Mesodermal cell (in vitro differentiated cells): ENCODE measurements around the gene PRDM5.

ENCODE experiments used
- H3K27ac ChIP-seq: 2 replicates; pipeline ENCODE4 v1.7.0; 2013; ENCODE audit warnings: mild to moderate bottlenecking, low read depth, low read length, moderate library complexity; ENCODE audit not compliant: severe bottlenecking
- H3K36me3 ChIP-seq: 2 replicates; pipeline ENCODE4 v1.7.1; 2013; ENCODE audit warnings: mild to moderate bottlenecking, low read length, moderate library complexity; ENCODE audit not compliant: control insufficient read depth, insufficient read depth
- H3K4me1 ChIP-seq: one replicate; pipeline ENCODE4 v1.7.1; 2013; ENCODE audit warnings: mild to moderate bottlenecking, low read length; ENCODE audit not compliant: insufficient read depth, control insufficient read depth, poor library complexity, severe bottlenecking
- H3K4me3 ChIP-seq: 2 replicates; pipeline ENCODE4 v1.7.0; 2013; ENCODE audit warnings: low read length, control low read depth, mild to moderate bottlenecking; ENCODE audit not compliant: insufficient read depth, poor library complexity, severe bottlenecking; ENCODE audit errors: extremely low read depth
- H3K9me3 ChIP-seq: 2 replicates; pipeline ENCODE4 v1.7.1; 2013; ENCODE audit warnings: mild to moderate bottlenecking, low read length, moderate library complexity; ENCODE audit not compliant: control insufficient read depth
- WGBS, 2 experiments: methylation state at CpG; one replicate each; pipeline ENCODE4 v1.1.5; 2013; ENCODE audit warnings: missing lambda C conversion rate in 2 of 2; ENCODE audit not compliant: insufficient coverage in 2 of 2; 5-methylcytosine and 5-hydroxymethylcytosine counted together

The PRDM5 gene

DNA sequence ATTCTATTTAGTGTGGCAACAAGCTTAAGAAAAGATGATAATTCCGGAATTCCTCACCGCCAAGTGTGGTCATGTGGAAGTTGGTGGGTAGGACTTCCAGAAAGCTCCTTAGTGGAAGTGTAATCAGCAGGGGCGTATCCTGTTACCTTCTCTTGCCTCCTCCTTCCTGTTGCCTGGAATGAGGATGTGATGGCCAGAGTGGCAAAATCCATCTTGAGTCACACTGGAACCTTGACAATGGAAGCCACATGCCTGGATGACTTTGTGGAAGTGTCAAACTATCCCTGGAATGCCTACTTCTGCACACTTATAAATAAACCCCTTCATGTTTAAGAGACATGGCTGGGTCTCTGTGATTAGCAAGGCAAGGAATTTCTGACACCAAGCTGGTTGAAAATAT is 191.0 kb downstream of the PRDM5 start:
- WGBS, 2 experiments: 96% methylated on average over 3 of the region's 3 CpGs; no CpG with 5 or more reads in 1 of the 2 experiments

DNA sequence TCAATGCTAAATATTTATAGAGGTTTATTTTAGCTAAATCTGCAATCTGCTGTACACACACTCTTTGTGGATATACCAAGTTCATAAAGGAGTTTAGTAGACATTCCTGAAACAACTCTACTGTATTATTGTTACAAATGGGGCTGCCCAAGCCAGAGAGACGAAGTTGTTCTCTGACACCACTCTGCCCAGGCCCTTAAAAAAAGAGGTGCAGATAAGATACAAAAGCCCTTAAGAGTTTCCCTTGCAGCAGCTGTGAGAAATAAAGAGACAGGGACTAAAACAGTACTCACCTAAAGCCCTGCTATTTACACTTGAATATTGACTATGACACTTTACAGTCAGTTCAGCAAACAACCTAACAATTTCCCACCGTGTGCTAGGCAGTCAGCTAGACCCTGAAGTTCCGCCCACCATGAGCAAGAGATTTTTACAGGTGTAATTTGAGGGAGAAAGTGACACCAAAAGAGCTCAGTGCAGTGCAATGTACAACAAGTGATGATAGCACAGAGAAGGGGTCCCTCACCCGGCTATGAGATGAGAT is 191.7 kb downstream of the PRDM5 start:
- Histone ChIP-seq H3K4me3 (no peak overlapping the region), H3K9me3 (no peaks in the 10 kb centered on the region), H3K36me3 (no peaks in the 10 kb centered on the region), H3K4me1 (peaks cover 19% of the 10 kb centered on the region), H3K27ac (no peak overlapping the region)
- 73% methylated on average over 2 of the region's 4 CpGs; no CpG with 5 or more reads in 1 of the 2 experiments for WGBS, 2 experiments

More for the DNA sequence above, 191.0 kb downstream of the PRDM5 start:
- H3K4me1 ChIP-seq: peaks cover 21% of the 10 kb centered on the region
- no peaks in the 10 kb centered on the region for H3K36me3 ChIP-seq
- H3K4me3 ChIP-seq: no peak overlapping the region
- no peaks in the 10 kb centered on the region for H3K9me3 ChIP-seq
- no peak overlapping the region for H3K27ac ChIP-seq

DNA sequence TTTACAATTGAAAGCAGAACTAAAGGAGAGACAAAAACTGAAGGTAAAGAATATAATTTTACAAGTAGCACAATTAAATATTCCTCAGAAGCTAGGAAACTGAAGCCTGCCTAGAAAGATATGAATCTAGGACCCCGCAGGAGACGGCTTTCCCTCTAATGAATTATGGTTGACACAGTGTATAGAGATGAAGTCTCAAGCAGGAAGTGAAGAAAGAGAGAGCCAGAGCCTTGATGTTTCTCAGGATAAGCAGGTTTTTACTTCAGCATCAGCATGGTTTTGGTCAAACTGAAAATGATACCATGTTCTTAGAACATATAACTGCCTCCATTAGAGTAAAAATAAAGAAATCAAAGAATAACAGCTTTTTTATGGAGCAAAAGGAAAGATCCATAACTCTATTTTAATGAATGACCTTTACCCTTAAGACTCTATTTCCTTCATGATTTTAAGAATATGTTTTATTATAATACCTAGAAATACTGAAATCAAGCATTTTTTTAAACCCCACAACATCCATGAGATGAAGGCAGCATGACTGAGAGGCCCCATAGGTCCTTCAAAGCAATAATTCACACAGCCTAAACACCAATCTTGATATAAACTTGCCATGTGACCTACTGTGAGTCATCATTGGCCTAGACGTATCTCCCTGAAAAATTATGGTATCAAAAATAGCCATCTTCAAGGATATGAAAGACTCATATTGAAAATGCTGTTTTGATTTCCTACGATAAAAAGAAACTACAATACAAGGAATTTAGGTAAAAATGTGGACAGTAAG is 193.4 kb downstream of the PRDM5 start:
- no peak overlapping the region for H3K4me3 ChIP-seq
- no peaks in the 10 kb centered on the region for H3K36me3 ChIP-seq
- H3K9me3 ChIP-seq: no peaks in the 10 kb centered on the region
- 100% methylated on average over 2 of the region's 4 CpGs for WGBS, 2 experiments
- H3K4me1 ChIP-seq: peaks cover 23% of the 10 kb centered on the region
- no peak overlapping the region for H3K27ac ChIP-seq

DNA sequence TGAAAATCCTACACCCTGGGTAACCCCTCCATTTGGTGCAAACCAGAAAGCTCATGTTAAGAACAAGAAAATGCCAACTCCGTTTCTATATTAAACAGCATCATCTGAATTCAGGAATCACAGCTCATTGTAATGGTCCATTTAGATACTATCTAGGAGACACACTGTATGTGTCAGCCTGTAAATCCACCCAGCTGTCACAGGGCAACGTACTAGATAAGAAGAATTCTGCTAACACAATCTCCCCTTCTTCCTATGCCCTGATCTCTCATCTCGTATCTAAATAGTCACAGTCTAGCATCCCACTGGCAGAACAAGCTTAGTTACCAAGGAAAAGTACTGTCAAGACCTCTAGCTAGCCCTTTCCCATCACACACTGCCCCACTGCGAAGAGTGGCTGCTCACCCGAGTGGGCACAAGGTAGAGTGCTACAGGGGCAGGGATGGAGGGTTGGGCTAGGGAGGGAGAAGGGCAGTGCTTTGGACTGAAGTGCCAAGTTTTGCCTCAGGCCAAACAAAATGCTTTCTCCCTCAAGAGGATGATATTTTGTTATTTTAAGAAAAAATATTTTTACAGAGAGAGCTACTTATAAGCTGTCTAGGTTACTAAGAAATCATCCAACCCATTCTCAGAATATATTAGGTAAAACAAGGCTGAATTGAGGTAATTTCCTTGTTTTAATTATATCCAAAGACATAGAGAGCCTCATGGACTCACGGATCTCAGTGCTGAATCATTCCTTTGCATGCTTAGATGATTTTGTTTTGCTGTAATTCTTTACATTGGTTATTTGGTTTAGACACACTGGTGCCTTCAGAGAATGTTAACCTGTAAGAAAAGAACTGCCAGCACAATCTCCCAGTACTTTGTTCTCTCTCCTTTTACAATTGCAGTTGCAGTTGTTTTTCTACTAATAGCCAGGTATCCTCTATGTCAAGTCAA is 196.6 kb downstream of the PRDM5 start:
- Histone ChIP-seq H3K4me3 (no peak overlapping the region), H3K9me3 (no peaks in the 10 kb centered on the region), H3K27ac (no peak overlapping the region), H3K4me1 (peaks cover 13% of the 10 kb centered on the region), H3K36me3 (no peaks in the 10 kb centered on the region)
- WGBS, 2 experiments: 81 to 87% methylated on average over 3 of the region's 6 CpGs

DNA sequence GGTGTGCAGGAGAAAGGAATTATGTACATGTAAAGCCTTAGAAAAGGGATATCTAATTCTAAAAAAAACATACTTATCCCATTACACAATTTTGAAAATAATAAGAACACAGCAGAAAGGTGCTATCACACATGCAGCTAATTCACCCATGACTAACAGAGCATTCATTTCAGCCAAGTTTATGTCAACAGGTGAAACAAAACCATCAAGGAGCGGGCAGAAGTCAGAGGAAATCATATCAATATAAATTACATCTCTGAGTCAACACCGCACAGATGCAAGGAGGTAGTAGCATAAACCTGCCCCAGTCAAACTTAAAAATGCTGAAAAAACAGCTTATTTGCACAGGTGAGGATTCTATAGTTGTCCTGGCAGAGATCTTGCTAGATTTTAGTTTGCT is 197.9 kb downstream of the PRDM5 start:
- WGBS, 2 experiments: 90 to 100% methylated on average over 1 to 2 of the region's 2 CpGs
- Histone ChIP-seq H3K4me1 (peaks cover 11% of the 10 kb centered on the region), H3K9me3 (no peaks in the 10 kb centered on the region), H3K4me3 (no peak overlapping the region), H3K36me3 (no peaks in the 10 kb centered on the region), H3K27ac (no peak overlapping the region)

DNA sequence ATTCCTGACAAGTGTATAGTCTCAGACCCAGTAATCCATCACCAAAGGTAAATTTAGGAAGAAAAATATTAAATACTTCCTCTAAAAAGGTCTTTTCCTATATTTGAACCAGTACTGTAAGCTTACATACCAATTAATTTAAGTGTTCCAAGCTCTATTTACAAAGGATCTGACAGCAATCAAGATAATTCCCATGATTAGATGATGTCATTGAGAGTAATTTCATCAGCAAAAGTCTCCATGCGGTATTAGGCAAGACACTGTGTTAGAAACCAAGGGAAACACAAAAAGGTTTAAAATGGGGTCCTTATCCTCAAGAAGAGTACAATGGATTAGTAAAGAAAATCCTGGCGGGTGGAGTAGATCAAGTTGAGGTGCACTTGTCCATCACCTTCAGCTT is 198.5 kb downstream of the PRDM5 start:
- H3K9me3 ChIP-seq: no peaks in the 10 kb centered on the region
- WGBS, 2 experiments: 80 to 100% methylated on average over 1 of the region's 2 CpGs
- H3K4me1 ChIP-seq: peaks cover 11% of the 10 kb centered on the region
- H3K36me3 ChIP-seq: no peaks in the 10 kb centered on the region
- H3K27ac ChIP-seq: no peak overlapping the region
- H3K4me3 ChIP-seq: no peak overlapping the region

DNA sequence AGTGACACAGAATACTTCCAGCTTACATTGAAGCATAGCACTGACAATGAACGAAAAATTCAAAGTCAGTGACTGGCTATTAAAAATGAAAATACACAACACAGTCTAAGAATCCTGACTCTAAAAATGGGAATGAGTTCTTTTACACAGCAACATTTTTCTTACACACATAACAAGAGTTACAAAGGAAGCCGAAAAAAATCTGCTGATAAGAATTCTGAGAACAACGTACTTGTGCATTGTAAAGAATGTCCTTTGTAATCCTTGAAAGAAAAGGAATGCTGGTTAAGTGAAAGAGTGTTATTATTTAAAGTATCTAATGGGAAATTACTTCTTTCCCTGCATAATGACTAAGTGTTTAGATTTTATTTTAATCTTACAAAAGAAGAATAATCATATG is 199.4 kb downstream of the PRDM5 start:
- H3K27ac ChIP-seq: no peak overlapping the region
- H3K4me1 ChIP-seq: peaks cover 11% of the 10 kb centered on the region
- H3K4me3 ChIP-seq: no peak overlapping the region
- no peaks in the 10 kb centered on the region for H3K9me3 ChIP-seq
- no peaks in the 10 kb centered on the region for H3K36me3 ChIP-seq
- 94% methylated on average over 2 of the region's 3 CpGs; no CpG with 5 or more reads in 1 of the 2 experiments for WGBS, 2 experiments

DNA sequence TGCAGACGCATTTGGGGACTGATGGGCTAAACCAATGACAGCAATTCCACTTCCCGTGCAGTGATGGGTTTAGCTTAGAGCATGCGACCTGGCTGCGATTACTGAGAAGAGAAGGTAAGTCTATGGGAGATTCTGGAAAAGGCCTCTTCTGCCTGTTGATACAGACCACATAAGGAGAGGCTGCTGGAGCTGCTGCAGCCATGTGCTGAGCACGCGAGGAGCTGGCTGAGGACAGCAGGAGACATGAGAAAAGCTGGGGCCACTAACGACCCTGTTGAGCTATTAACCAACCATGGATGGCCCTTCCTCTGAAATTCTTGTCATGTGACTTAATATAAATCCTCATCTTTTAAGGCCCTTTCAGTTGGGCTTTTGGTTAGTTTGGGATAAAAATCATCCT is 199.9 kb downstream of the PRDM5 start:
- 100% methylated on average over 4 to 7 of the region's 7 CpGs for WGBS, 2 experiments
- Histone ChIP-seq H3K36me3 (no peaks in the 10 kb centered on the region), H3K9me3 (no peaks in the 10 kb centered on the region), H3K4me3 (no peak overlapping the region), H3K27ac (no peak overlapping the region), H3K4me1 (peaks cover 11% of the 10 kb centered on the region)

DNA sequence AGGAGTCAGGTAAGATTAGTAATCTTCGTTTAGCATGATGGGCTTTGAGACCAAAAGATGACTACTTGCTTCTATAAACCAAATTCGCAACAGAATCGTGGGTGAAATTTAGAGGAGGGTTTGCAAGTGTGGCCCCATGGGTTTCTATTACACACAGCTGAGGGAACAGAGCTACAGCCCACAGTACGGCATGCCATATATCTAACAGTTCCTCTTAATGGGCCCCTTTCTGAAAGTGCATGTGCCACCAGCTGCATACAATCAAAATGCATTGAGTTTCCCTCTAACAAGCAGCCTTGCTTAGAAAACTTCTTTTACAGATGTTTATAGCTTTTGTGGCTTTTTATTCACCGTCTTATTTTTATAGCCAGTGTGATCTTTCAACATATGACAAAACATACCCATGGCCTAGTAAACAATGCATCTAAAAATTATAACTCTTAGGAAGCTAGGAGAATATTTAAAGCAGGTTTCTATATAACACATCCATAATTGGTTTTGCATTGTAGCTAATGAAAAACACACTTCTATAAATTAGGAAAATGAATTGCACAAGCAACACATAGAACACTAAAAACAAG is 202.1 kb downstream of the PRDM5 start:
- Histone ChIP-seq H3K36me3 (no peaks in the 10 kb centered on the region), H3K9me3 (no peaks in the 10 kb centered on the region), H3K4me1 (peaks cover 2% of the 10 kb centered on the region), H3K27ac (no peak overlapping the region), H3K4me3 (no peak overlapping the region)
- 100% methylated on average over 2 of the region's 5 CpGs; no CpG with 5 or more reads in 1 of the 2 experiments for WGBS, 2 experiments

DNA sequence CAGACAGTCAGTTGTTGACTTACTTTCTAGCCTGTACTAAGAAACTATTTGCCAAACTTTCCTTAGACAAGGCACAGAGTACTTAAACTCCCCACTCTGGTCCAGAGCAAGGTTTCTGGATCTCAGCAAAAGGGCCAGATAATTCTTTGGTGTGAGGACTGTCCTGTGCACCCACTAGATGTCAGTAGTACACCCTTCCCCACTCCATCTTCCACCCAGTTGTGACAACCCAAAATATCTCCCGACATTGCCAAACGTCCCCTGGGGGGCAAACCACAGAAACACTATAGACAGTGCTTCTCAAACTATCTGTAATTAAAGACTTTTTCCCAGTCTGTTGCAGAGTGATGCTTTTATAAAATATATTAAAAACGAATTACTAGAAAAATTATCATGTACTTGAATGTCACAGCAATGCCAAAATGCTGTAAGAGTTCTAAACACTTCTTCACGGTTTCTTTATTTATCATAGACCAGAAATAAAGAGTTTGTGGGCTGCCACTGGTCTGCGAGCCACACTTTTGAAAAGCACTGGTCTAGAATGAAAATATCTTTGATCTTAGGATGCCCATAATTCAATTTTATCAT is 203.5 kb downstream of the PRDM5 start:
- Histone ChIP-seq H3K36me3 (no peaks in the 10 kb centered on the region), H3K9me3 (no peaks in the 10 kb centered on the region), H3K4me3 (no peak overlapping the region), H3K4me1 (no peaks in the 10 kb centered on the region), H3K27ac (no peak overlapping the region)
- WGBS, 2 experiments: 100% methylated on average over 1 of the region's 5 CpGs; no CpG with 5 or more reads in 1 of the 2 experiments
